Measurements from ENCODE around the gene APOLD1.
A peak's percentile ranks its signal among the peaks of the same experiment; 100 is the strongest.

APOLD1 gene

GRCh38 chr12:12786706-12787601, 1.5 kb downstream of the APOLD1 start:
- Histone ChIP-seq H3K36me3 (replicated peaks; ENCODE audit: insufficient read depth, low read length) (no peaks in the 10 kb centered on the region), H3K9me2 (replicated peaks; ENCODE audit: insufficient read depth, low read length) (no peaks in the 10 kb centered on the region), H3K4me1 (ENCODE audit: low read length) (peaks cover 23% of the 10 kb centered on the region), H3K27ac (ENCODE audit: low read length) (peak overlapping the region; percentile 6; the same call in 1 of the 2 replicates), H2AFZ (ENCODE audit: low read length) (peak overlapping the region; percentile 97), H3K79me2 (ENCODE audit: low read length) (no peaks in the 10 kb centered on the region), H3F3A (ENCODE audit: insufficient read depth, low read length) (peaks cover 9% of the 10 kb centered on the region), H3K4me2 (ENCODE audit: low read depth, low read length) (peak overlapping the region; percentile 63), H3K27me3 (replicated peaks; ENCODE audit: insufficient read depth, low read length) (no peaks in the 10 kb centered on the region), H3K9me3 (replicated peaks; ENCODE audit: insufficient read depth, low read length) (no peaks in the 10 kb centered on the region), H4K20me1 (ENCODE audit: insufficient read depth, low read length) (no peaks in the 10 kb centered on the region), H3K4me3 (ENCODE audit: low read length) (peak overlapping the region; percentile 72), H3K9ac (ENCODE audit: low read length) (peak overlapping the region; percentile 76)
- TF ChIP-seq, protein P1, sequence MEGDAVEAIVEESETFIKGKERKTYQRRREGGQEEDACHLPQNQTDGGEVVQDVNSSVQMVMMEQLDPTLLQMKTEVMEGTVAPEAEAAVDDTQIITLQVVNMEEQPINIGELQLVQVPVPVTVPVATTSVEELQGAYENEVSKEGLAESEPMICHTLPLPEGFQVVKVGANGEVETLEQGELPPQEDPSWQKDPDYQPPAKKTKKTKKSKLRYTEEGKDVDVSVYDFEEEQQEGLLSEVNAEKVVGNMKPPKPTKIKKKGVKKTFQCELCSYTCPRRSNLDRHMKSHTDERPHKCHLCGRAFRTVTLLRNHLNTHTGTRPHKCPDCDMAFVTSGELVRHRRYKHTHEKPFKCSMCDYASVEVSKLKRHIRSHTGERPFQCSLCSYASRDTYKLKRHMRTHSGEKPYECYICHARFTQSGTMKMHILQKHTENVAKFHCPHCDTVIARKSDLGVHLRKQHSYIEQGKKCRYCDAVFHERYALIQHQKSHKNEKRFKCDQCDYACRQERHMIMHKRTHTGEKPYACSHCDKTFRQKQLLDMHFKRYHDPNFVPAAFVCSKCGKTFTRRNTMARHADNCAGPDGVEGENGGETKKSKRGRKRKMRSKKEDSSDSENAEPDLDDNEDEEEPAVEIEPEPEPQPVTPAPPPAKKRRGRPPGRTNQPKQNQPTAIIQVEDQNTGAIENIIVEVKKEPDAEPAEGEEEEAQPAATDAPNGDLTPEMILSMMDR (IDR thresholded peaks at IDR 0.05; ENCODE audit: low read length), result peak; percentile 12; the same call in 1 of the 2 replicates
- TF ChIP-seq EZH2phosphoT487 (IDR thresholded peaks at IDR 0.05; ENCODE audit: low read length), result no peak
- DNase-seq, result peak; percentile 86

- no peak for DNase-seq
- TF ChIP-seq, protein P1 (IDR thresholded peaks at IDR 0.05; ENCODE audit: low read length), result no peak
- TF ChIP-seq EZH2phosphoT487 (IDR thresholded peaks at IDR 0.05; ENCODE audit: low read length) (no peak), EZH2 (optimal IDR thresholded peaks at IDR 0.05; ENCODE audit: low read depth, low read length) (no peak)
- H3F3A ChIP-seq (ENCODE audit: insufficient read depth, low read length), result peaks cover 9% of the 10 kb centered on the region
- H3K4me2 ChIP-seq (ENCODE audit: low read depth, low read length), result peak overlapping the region; percentile 63
- no peaks in the 10 kb centered on the region for H3K9me3 ChIP-seq (replicated peaks; ENCODE audit: insufficient read depth, low read length)
- no peak overlapping the region for H3K9ac ChIP-seq (ENCODE audit: low read length)
- H3K4me3 ChIP-seq (ENCODE audit: low read length), result no peak overlapping the region
- no peaks in the 10 kb centered on the region for H4K20me1 ChIP-seq (ENCODE audit: insufficient read depth, low read length)
- H3K9me2 ChIP-seq (replicated peaks; ENCODE audit: insufficient read depth, low read length), result no peaks in the 10 kb centered on the region
- H2AFZ ChIP-seq (ENCODE audit: low read length), result no peak overlapping the region
- H3K36me3 ChIP-seq (replicated peaks; ENCODE audit: insufficient read depth, low read length), result no peaks in the 10 kb centered on the region
- H3K79me2 ChIP-seq (ENCODE audit: low read length), result no peaks in the 10 kb centered on the region
- no peak overlapping the region for H3K27ac ChIP-seq (ENCODE audit: low read length)
- H3K4me1 ChIP-seq (ENCODE audit: low read length), result peaks cover 23% of the 10 kb centered on the region
- H3K27me3 ChIP-seq (replicated peaks; ENCODE audit: insufficient read depth, low read length), result no peaks in the 10 kb centered on the region
These were observed 2.7 kb downstream of the APOLD1 start for GRCh38 chr12:12788131-12788530.

DNA sequence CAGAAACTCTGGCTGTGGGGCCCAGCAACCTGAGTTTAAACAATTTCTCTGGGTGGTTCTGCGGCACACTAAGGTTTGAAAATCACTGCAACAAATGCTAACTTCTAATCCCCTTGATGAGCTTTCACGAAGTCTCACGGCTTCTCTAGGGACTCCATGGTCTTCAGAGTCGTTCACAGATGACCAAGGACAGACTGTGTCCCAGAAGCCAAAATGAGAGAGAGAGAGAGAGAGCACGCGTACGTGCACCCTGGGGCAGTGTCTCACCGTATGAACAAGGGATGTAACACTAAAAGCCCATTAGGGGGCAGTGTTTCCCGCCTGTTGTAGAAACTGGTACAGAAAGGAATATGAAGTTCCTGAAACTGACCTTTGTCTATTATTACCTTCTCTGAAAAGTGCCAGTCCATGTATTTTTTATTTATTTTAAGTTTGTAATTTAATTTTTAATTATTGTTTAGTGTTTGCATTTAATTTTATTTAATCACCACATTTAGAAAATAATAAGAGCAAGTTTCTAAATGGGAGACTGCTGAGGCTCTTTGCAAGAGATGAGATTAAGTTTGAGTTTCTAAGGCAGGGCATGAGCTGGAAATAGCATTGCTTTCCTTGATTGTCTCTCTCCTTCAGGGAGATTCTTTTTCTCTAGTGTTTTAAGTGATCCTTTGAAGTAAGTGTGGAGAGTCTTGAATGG, 3.4 kb downstream of the APOLD1 start:
- Histone ChIP-seq H3K9me2 (replicated peaks; ENCODE audit: insufficient read depth, low read length) (no peaks in the 10 kb centered on the region), H3K4me2 (ENCODE audit: low read depth, low read length) (peak overlapping the region; percentile 23), H3K4me1 (ENCODE audit: low read length) (peaks cover 23% of the 10 kb centered on the region), H3K27ac (ENCODE audit: low read length) (no peak overlapping the region), H3K9ac (ENCODE audit: low read length) (no peak overlapping the region), H3K27me3 (replicated peaks; ENCODE audit: insufficient read depth, low read length) (no peaks in the 10 kb centered on the region), H4K20me1 (ENCODE audit: insufficient read depth, low read length) (no peaks in the 10 kb centered on the region), H3F3A (ENCODE audit: insufficient read depth, low read length) (peaks cover 9% of the 10 kb centered on the region), H2AFZ (ENCODE audit: low read length) (no peak overlapping the region), H3K9me3 (replicated peaks; ENCODE audit: insufficient read depth, low read length) (no peaks in the 10 kb centered on the region), H3K4me3 (ENCODE audit: low read length) (no peak overlapping the region), H3K79me2 (ENCODE audit: low read length) (no peaks in the 10 kb centered on the region), H3K36me3 (replicated peaks; ENCODE audit: insufficient read depth, low read length) (no peaks in the 10 kb centered on the region)
- TF ChIP-seq EZH2 (optimal IDR thresholded peaks at IDR 0.05; ENCODE audit: low read depth, low read length) (no peak), EZH2phosphoT487 (IDR thresholded peaks at IDR 0.05; ENCODE audit: low read length) (no peak)
- TF ChIP-seq, protein P1 (IDR thresholded peaks at IDR 0.05; ENCODE audit: low read length), result peak; percentile 64
- DNase-seq, result peak; percentile 84

All from MM.1S (cell line).